Hepatocyte (in vitro differentiated cells): Measurements from ENCODE around the gene ZFP91. TPM values are rescaled to one million over a fixed set of nuclear protein-coding genes. Genes with fewer than 3 reads are reported as not detected.

Source experiments
- DNase-seq: peaks from one replicate; pipeline ENCODE4 v3.0.0-alpha.2; 2016; ENCODE audit warnings: low spot score
- H2AFZ ChIP-seq: fragments of 200-600 bp; sonication (generic); 2 replicates; pipeline ENCODE4 v1.6.0; 2016; ENCODE audit warnings: antibody characterized with exemption, mild to moderate bottlenecking
- H3K27ac ChIP-seq: fragments of 200-600 bp; sonication (generic); 2 replicates; pipeline ENCODE4 v1.5.1; 2016; ENCODE audit warnings: mild to moderate bottlenecking
- H3K27me3 ChIP-seq: fragments of 200-600 bp; sonication (generic); 2 replicates; pipeline ENCODE4 v1.6.1; 2016
- H3K36me3 ChIP-seq: fragments of 200-600 bp; sonication (generic); replicated peaks from 2 replicates; pipeline ENCODE4 v1.5.1; 2016; ENCODE audit warnings: low read depth; ENCODE audit not compliant: insufficient read depth
- H3K4me1 ChIP-seq: fragments of 200-600 bp; sonication (generic); 2 replicates; pipeline ENCODE4 v1.5.1; 2016; ENCODE audit warnings: mild to moderate bottlenecking, moderate library complexity; ENCODE audit not compliant: insufficient read depth
- H3K4me2 ChIP-seq: fragments of 200-600 bp; sonication (generic); 2 replicates; pipeline ENCODE4 v1.6.0; 2016
- H3K4me3 ChIP-seq: fragments of 200-600 bp; sonication (generic); 2 replicates; pipeline ENCODE4 v1.5.1; 2016; ENCODE audit warnings: mild to moderate bottlenecking
- H3K79me2 ChIP-seq: fragments of 200-600 bp; sonication (generic); 2 replicates; pipeline ENCODE4 v1.6.0; 2017; ENCODE audit warnings: mild to moderate bottlenecking
- H3K9me2 ChIP-seq: fragments of 200-600 bp; sonication (generic); replicated peaks from 2 replicates; pipeline ENCODE4 v1.6.0; 2017; ENCODE audit warnings: mild to moderate bottlenecking; ENCODE audit not compliant: insufficient read depth
- H3K9me3 ChIP-seq: fragments of 200-600 bp; sonication (generic); 2 replicates; pipeline ENCODE4 v1.5.1; 2016; ENCODE audit warnings: low read depth, mild to moderate bottlenecking
- H4K20me1 ChIP-seq: fragments of 200-600 bp; sonication (generic); 2 replicates; pipeline ENCODE4 v1.6.0; 2016; ENCODE audit warnings: mild to moderate bottlenecking; ENCODE audit not compliant: insufficient read depth, poor library complexity, severe bottlenecking
- CTCF ChIP-seq: fragments of 200-600 bp; sonication (generic); IDR thresholded peaks from 2 replicates; pipeline ENCODE4 v1.5.1; 2016; ENCODE audit warnings: antibody characterized with exemption, mild to moderate bottlenecking; ENCODE audit not compliant: poor library complexity
- EZH2 ChIP-seq: fragments of 200-600 bp; sonication (generic); IDR thresholded peaks from 2 replicates; pipeline ENCODE4 v1.6.1; 2016; ENCODE audit warnings: antibody characterized with exemption, mild to moderate bottlenecking, borderline replicate concordance
- EZH2phosphoT487 ChIP-seq: fragments of 200-600 bp; sonication (generic); IDR thresholded peaks from one replicate; pipeline ENCODE4 v1.6.1; 2018; ENCODE audit warnings: antibody characterized with exemption, mild to moderate bottlenecking, low read depth, moderate library complexity; ENCODE audit not compliant: unreplicated experiment, severe bottlenecking
- WGBS: methylation state at CpG from one replicate; pipeline ENCODE4 v1.1.6; 2016; ENCODE audit warnings: low lambda C conversion rate; ENCODE audit errors: missing lambda C conversion rate; 5-methylcytosine and 5-hydroxymethylcytosine counted together
- polyA plus RNA-seq: library from polyadenylated mRNA; unstranded; fragments of >200 nt; fragmentation: Nextera tagmentation; extraction: Ambion mirVana; gene quantifications from 2 replicates; pipeline ENCODE4 v1.2.1, GENCODE V29; 2016
- total RNA-seq: library from RNA; depleted of rRNA; stranded (reverse); fragments of >200 nt; gene quantifications from 2 replicates; pipeline ENCODE4 v1.2.3, GENCODE V29; 2014

The ZFP91 gene
- total and polyA plus RNA-seq, 2 experiments from 2014 or later = 13.7 to 42.0 TPM

- Histone ChIP-seq H3K4me2 (no peak overlapping the region), H3K36me3 (no peaks in the 10 kb centered on the region), H3K27ac (no peak overlapping the region), H3K27me3 (no peaks in the 10 kb centered on the region), H3K4me1 (peaks cover 3% of the 10 kb centered on the region), H3K9me2 (no peaks in the 10 kb centered on the region), H3K79me2 (no peaks in the 10 kb centered on the region), H3K9me3 (no peaks in the 10 kb centered on the region), H4K20me1 (no peaks in the 10 kb centered on the region), H2AFZ (no peak overlapping the region), H3K4me3 (no peak overlapping the region)
- no peak for DNase-seq
- TF ChIP-seq EZH2 = no peak
- TF ChIP-seq CTCF = no peak
- TF ChIP-seq EZH2phosphoT487 = no peak
Measured at GRCh38 chr11:58645854-58646253, 67.0 kb downstream of the ZFP91 start.

- Histone ChIP-seq H4K20me1 (no peaks in the 10 kb centered on the region), H3K27ac (no peak overlapping the region), H3K27me3 (no peaks in the 10 kb centered on the region), H3K36me3 (no peaks in the 10 kb centered on the region), H3K4me3 (no peak overlapping the region), H3K9me2 (no peaks in the 10 kb centered on the region), H3K4me1 (peaks cover 3% of the 10 kb centered on the region), H3K4me2 (no peak overlapping the region), H2AFZ (no peak overlapping the region), H3K9me3 (no peaks in the 10 kb centered on the region), H3K79me2 (no peaks in the 10 kb centered on the region)
- WGBS = 86% methylated on average over 2 of the region's 2 CpGs
- TF ChIP-seq CTCF = no peak
- no peak for TF ChIP-seq EZH2
- TF ChIP-seq EZH2phosphoT487 = no peak
- DNase-seq = no peak
Measured at GRCh38 chr11:58647141-58647699, 68.4 kb downstream of the ZFP91 start.

GRCh38 chr11:58647866-58648265 is 69.0 kb downstream of the ZFP91 start:
- Histone ChIP-seq H2AFZ (no peak overlapping the region), H3K36me3 (no peaks in the 10 kb centered on the region), H3K4me3 (no peak overlapping the region), H3K9me2 (no peaks in the 10 kb centered on the region), H4K20me1 (no peaks in the 10 kb centered on the region), H3K27me3 (no peaks in the 10 kb centered on the region), H3K4me1 (no peaks in the 10 kb centered on the region), H3K4me2 (no peak overlapping the region), H3K9me3 (no peaks in the 10 kb centered on the region), H3K79me2 (no peaks in the 10 kb centered on the region), H3K27ac (no peak overlapping the region)
- DNase-seq = no peak
- TF ChIP-seq EZH2 = no peak
- no peak for TF ChIP-seq EZH2phosphoT487
- no peak for TF ChIP-seq CTCF
- 87% methylated on average over 1 of the region's 1 CpG for WGBS

GRCh38 chr11:58649623-58650022 is 70.8 kb downstream of the ZFP91 start:
- Histone ChIP-seq H2AFZ (no peak overlapping the region), H3K27ac (no peak overlapping the region), H3K4me1 (no peaks in the 10 kb centered on the region), H3K36me3 (no peaks in the 10 kb centered on the region), H3K4me2 (no peak overlapping the region), H4K20me1 (no peaks in the 10 kb centered on the region), H3K4me3 (no peak overlapping the region), H3K9me3 (no peaks in the 10 kb centered on the region), H3K27me3 (no peaks in the 10 kb centered on the region), H3K9me2 (no peaks in the 10 kb centered on the region), H3K79me2 (no peaks in the 10 kb centered on the region)
- no peak for TF ChIP-seq EZH2
- TF ChIP-seq CTCF = no peak
- no peak for TF ChIP-seq EZH2phosphoT487
- DNase-seq = no peak
